Endothelial cell (in vitro differentiated cells): Measurements from ENCODE around the gene DUSP22. TPM values are rescaled to one million over a fixed set of nuclear protein-coding genes. Genes with fewer than 3 reads are reported as not detected.

Experiments
- DNase-seq: peaks from one replicate; pipeline ENCODE4 v3.0.0; 2021; ENCODE audit warnings: low spot score
- H3K27ac Mint-ChIP-seq: one replicate; pipeline ENCODE4 v1.8.0; 2021; ENCODE audit warnings: mixed read lengths, inconsistent platforms; ENCODE audit not compliant: unreplicated experiment
- H3K27me3 Mint-ChIP-seq: one replicate; pipeline ENCODE4 v1.8.0; 2021; ENCODE audit warnings: mild to moderate bottlenecking, moderate library complexity, mixed read lengths, inconsistent platforms; ENCODE audit not compliant: unreplicated experiment
- H3K36me3 Mint-ChIP-seq: one replicate; pipeline ENCODE4 v1.8.0; 2021; ENCODE audit warnings: mild to moderate bottlenecking, low read depth, mixed read lengths, inconsistent platforms; ENCODE audit not compliant: unreplicated experiment
- H3K4me1 Mint-ChIP-seq: one replicate; pipeline ENCODE4 v1.8.0; 2021; ENCODE audit warnings: mild to moderate bottlenecking, mixed read lengths, inconsistent platforms; ENCODE audit not compliant: unreplicated experiment
- H3K4me3 Mint-ChIP-seq: one replicate; pipeline ENCODE4 v1.8.0; 2021; ENCODE audit warnings: mild to moderate bottlenecking, mixed read lengths, inconsistent platforms; ENCODE audit not compliant: unreplicated experiment
- H3K9me3 Mint-ChIP-seq: one replicate; pipeline ENCODE4 v1.8.0; 2021; ENCODE audit warnings: mixed read lengths, inconsistent platforms; ENCODE audit not compliant: unreplicated experiment
- CTCF ChIP-seq: fragments of 200-600 bp; sonication (generic); IDR thresholded peaks from one replicate; pipeline ENCODE4 v1.5.0; 2021; ENCODE audit warnings: antibody characterized with exemption; ENCODE audit not compliant: unreplicated experiment
- total RNA-seq: library from RNA; stranded (reverse); fragmentation: NEBNext Ultra II Directional; extraction: Animal tissue kit (Norgen Biotek cat#: 25700); gene quantifications from one replicate; pipeline ENCODE4 v1.2.1, GENCODE V29; 2021; ENCODE audit not compliant: unreplicated experiment

The DUSP22 gene
- total RNA-seq, 1 donor from 2014 or later, result 57.3 TPM

GRCh38 chr6:318243-318890 is 26.1 kb downstream of the DUSP22 start:
- Mint-ChIP-seq H3K27ac (no peak overlapping the region), H3K9me3 (peaks cover 13% of the 10 kb centered on the region), H3K4me3 (no peak overlapping the region), H3K36me3 (peaks cover 7% of the 10 kb centered on the region), H3K4me1 (peaks cover 7% of the 10 kb centered on the region), H3K27me3 (no peaks in the 10 kb centered on the region)
- no peak for DNase-seq
- no peak for TF ChIP-seq CTCF

DNA sequence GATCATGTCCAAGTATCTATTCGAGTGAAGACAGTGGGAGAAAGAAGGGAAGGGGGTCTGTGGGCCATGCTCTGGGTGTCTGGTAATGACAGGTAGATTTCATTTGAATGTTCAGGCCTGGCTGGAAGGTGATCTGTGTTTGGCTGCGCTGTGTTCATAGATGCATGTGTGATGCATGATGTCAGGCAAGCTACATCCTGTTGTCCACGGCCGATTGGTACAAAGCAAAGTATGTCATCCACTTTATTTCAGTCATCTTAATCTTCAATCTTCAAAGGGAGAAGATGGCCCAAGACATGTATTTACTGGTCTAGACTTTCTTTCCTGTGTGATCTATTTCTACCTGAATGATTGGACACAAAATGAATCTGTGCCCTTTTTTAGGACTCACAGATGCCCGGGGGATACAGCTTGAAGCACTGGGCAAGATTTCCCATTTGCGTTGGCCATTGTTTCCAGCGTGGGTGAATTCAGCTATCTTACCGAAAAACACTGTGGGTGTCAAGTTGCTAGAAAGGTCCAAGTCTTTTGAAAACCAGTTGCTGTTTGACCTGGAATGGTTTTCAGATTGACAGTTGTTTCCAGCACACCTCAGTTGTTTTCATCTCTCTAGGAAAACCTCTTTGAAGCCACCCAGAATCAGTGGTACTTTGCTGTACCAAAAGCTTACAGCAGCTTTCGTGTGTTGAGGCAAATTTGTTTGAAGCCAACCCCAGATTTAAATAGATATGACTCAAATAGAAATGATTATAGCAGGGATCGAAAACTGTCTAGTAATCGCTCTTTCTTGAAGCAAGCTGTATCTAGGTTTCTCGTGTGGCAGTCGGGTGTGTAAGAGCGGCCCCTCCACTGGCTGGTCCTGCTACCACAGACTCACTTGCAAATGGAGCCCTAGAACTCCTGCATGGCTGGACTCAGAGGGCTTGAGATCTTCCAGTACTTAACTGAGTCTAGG is 27.2 kb downstream of the DUSP22 start:
- no peak for DNase-seq
- TF ChIP-seq CTCF, result no peak
- Mint-ChIP-seq H3K27ac (no peak overlapping the region), H3K27me3 (peaks cover 1% of the 10 kb centered on the region), H3K4me3 (no peak overlapping the region), H3K36me3 (peaks cover 9% of the 10 kb centered on the region), H3K9me3 (peaks cover 17% of the 10 kb centered on the region), H3K4me1 (peaks cover 10% of the 10 kb centered on the region)

- H3K27ac Mint-ChIP-seq, result no peak overlapping the region
- peaks cover 10% of the 10 kb centered on the region for H3K4me1 Mint-ChIP-seq
- H3K9me3 Mint-ChIP-seq, result peaks cover 17% of the 10 kb centered on the region
- DNase-seq, result no peak
- H3K36me3 Mint-ChIP-seq, result peaks cover 10% of the 10 kb centered on the region
- no peak for TF ChIP-seq CTCF
- peaks cover 4% of the 10 kb centered on the region for H3K27me3 Mint-ChIP-seq
- H3K4me3 Mint-ChIP-seq, result no peak overlapping the region
Measured at GRCh38 chr6:320351-321157, 28.3 kb downstream of the DUSP22 start.

DNA sequence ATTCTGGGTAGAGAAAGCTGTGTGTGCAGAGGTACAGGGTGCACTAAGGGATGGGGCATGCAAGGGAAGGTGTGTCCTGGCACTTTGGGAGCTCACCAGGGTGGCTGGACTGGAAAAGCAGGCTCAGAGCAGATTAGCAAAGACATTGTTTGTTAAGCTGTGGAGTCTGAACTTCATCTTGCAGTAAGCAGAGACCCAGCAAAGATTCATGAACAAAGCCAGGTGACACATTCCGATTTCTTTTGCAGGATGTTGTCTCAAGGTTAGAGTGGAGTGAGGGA is 28.8 kb downstream of the DUSP22 start:
- H3K9me3 Mint-ChIP-seq, result peaks cover 17% of the 10 kb centered on the region
- H3K36me3 Mint-ChIP-seq, result peaks cover 12% of the 10 kb centered on the region
- no peak for TF ChIP-seq CTCF
- no peak for DNase-seq
- H3K4me1 Mint-ChIP-seq, result peaks cover 10% of the 10 kb centered on the region
- no peak overlapping the region for H3K4me3 Mint-ChIP-seq
- H3K27ac Mint-ChIP-seq, result no peak overlapping the region
- H3K27me3 Mint-ChIP-seq, result peaks cover 8% of the 10 kb centered on the region
